HFF-Myc (cell line): ENCODE data around the gene ABHD8.
"Not testable (repeated sequence)": the region's sequence is repeated elsewhere in the genome, so short reads cannot be mapped to it uniquely, and the experiment has no call there.

Experiments
- DNase-seq: peaks from one replicate; pipeline ENCODE4 v3.0.0-alpha.2; 2011; ENCODE audit warnings: low read depth; ENCODE audit errors: extremely low read depth
- H3K4me3 ChIP-seq: replicated peaks from 2 replicates; pipeline ENCODE4 v1.5.1; 2011; ENCODE audit warnings: low read depth, mild to moderate bottlenecking, control low read depth, low read length
- CTCF ChIP-seq: IDR thresholded peaks from 2 replicates; pipeline ENCODE4 v1.5.1; 2012; ENCODE audit warnings: mild to moderate bottlenecking, low read depth, low read length, control low read depth; ENCODE audit errors: missing control alignments

Gene ABHD8

GRCh38 chr19:17296273-17296672, 7.0 kb downstream of the ABHD8 start:
- no peak for DNase-seq

GRCh38 chr19:17295551-17295950, 7.7 kb downstream of the ABHD8 start:
- DNase-seq, H3K4me3 ChIP-seq: not testable (repeated sequence)

More at GRCh38 chr19:17296273-17296672, 7.0 kb downstream of the ABHD8 start:
- no peak for TF ChIP-seq CTCF
- no peak overlapping the region for H3K4me3 ChIP-seq

- peak overlapping the region; percentile 61; the same call in 1 of the 2 replicates for H3K4me3 ChIP-seq
- no peak for TF ChIP-seq CTCF
- no peak for DNase-seq
Observed at GRCh38 chr19:17294051-17294891, 9.0 kb downstream of the ABHD8 start.

- TF ChIP-seq CTCF, result no peak
- peak overlapping the region; percentile 61 for H3K4me3 ChIP-seq
- no peak for DNase-seq
Observed at GRCh38 chr19:17293605-17294004, 9.6 kb downstream of the ABHD8 start.

- DNase-seq, result peak; percentile 92
- peak; percentile 65 for TF ChIP-seq CTCF
- H3K4me3 ChIP-seq, result peak overlapping the region; percentile 61
Observed at GRCh38 chr19:17292301-17293074, 10.7 kb downstream of the ABHD8 start.

GRCh38 chr19:17289489-17289888, 13.7 kb downstream of the ABHD8 start:
- no peak overlapping the region for H3K4me3 ChIP-seq
- no peak for TF ChIP-seq CTCF
- peak; percentile 57 for DNase-seq

GRCh38 chr19:17286752-17287151, 16.5 kb downstream of the ABHD8 start:
- no peak for DNase-seq
- H3K4me3 ChIP-seq, result no peak overlapping the region
- no peak for TF ChIP-seq CTCF
